ENCODE measurements around the gene RTN4R.

DNA sequence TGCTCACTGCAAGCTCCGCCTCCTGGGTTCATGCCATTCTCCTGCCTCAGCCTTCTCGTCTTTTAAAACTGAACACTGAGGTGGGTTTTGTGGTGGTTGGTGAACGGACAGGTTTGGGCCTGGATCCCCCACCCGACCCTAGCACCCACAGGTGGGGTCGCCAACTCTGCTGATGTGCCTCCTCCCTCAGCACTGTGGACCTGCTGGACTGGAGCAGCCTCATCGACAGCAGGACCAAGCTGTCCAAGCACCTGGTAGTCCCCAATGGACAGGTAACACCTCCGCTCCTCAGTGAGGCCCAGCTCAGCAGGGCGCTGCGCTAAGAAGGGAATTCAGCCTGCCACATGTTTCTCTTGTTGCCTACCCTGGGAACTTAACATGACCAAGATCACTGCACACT is 36.5 kb upstream of the RTN4R start:
- no peak for TF ChIP-seq POLR2AphosphoS5 (IDR thresholded peaks at IDR 0.05; ENCODE audit: low read depth, low read length)
- no peak for TF ChIP-seq POLR2A (IDR thresholded peaks at IDR 0.05; ENCODE audit: low read depth, low read length)
- no peak for TF ChIP-seq TAF1 (IDR thresholded peaks at IDR 0.05; ENCODE audit: low read depth, low read length)
